MM.1S (cell line): ENCODE data around the gene MYO10.

Experiments
- DNase-seq: peaks from one replicate; pipeline ENCODE4 v3.0.0-alpha.2; 2015
- H2AFZ ChIP-seq: fragments of 300-600 bp; sonication (generic); 2 replicates; pipeline ENCODE4 v1.6.0; 2016; ENCODE audit warnings: antibody characterized with exemption, low read length
- H3F3A ChIP-seq: fragments of 300-600 bp; sonication (generic); 2 replicates; pipeline ENCODE4 v1.6.1; 2016; ENCODE audit warnings: mild to moderate bottlenecking, antibody characterized with exemption, low read length, moderate library complexity, mixed read lengths; ENCODE audit not compliant: insufficient read depth
- H3K27ac ChIP-seq: fragments of 300-600 bp; sonication (generic); 2 replicates; pipeline ENCODE4 v1.5.1; 2016; ENCODE audit warnings: mild to moderate bottlenecking, low read length
- H3K27me3 ChIP-seq: fragments of 300-600 bp; sonication (generic); replicated peaks from 2 replicates; pipeline ENCODE4 v1.6.0; 2016; ENCODE audit warnings: low read length; ENCODE audit not compliant: insufficient read depth
- H3K36me3 ChIP-seq: fragments of 300-600 bp; sonication (generic); replicated peaks from 2 replicates; pipeline ENCODE4 v1.6.1; 2016; ENCODE audit warnings: mild to moderate bottlenecking, low read length, mixed read lengths; ENCODE audit not compliant: insufficient read depth
- H3K4me1 ChIP-seq: fragments of 300-600 bp; sonication (generic); 2 replicates; pipeline ENCODE4 v1.6.1; 2016; ENCODE audit warnings: low read length, mixed read lengths
- H3K4me2 ChIP-seq: fragments of 300-600 bp; sonication (generic); 2 replicates; pipeline ENCODE4 v1.6.0; 2016; ENCODE audit warnings: low read depth, low read length
- H3K4me3 ChIP-seq: fragments of 300-600 bp; sonication (generic); 2 replicates; pipeline ENCODE4 v1.5.1; 2016; ENCODE audit warnings: low read length, mixed read lengths
- H3K79me2 ChIP-seq: fragments of 300-600 bp; sonication (generic); 2 replicates; pipeline ENCODE4 v1.6.1; 2016; ENCODE audit warnings: mixed run types, low read length, mixed read lengths
- H3K9ac ChIP-seq: fragments of 300-600 bp; sonication (generic); 2 replicates; pipeline ENCODE4 v1.6.1; 2016; ENCODE audit warnings: low read length, mixed read lengths
- H3K9me2 ChIP-seq: fragments of 300-600 bp; sonication (generic); replicated peaks from 2 replicates; pipeline ENCODE4 v1.6.1; 2016; ENCODE audit warnings: mild to moderate bottlenecking, low read length, mixed read lengths; ENCODE audit not compliant: insufficient read depth
- H3K9me3 ChIP-seq: fragments of 300-600 bp; sonication (generic); replicated peaks from 2 replicates; pipeline ENCODE4 v1.6.1; 2016; ENCODE audit warnings: mild to moderate bottlenecking, low read length, mixed read lengths; ENCODE audit not compliant: insufficient read depth
- H4K20me1 ChIP-seq: fragments of 300-600 bp; sonication (generic); 2 replicates; pipeline ENCODE4 v1.6.1; 2016; ENCODE audit warnings: mild to moderate bottlenecking, low read length, moderate library complexity, mixed read lengths; ENCODE audit not compliant: insufficient read depth
- CTCF ChIP-seq: fragments of 300-600 bp; sonication (generic); IDR thresholded peaks from 2 replicates; pipeline ENCODE4 v1.5.1; 2016; ENCODE audit warnings: antibody characterized with exemption, low read length, mixed read lengths
- EZH2 ChIP-seq: fragments of 300-600 bp; sonication (generic); optimal IDR thresholded peaks from 2 replicates; pipeline ENCODE3; 2017; ENCODE audit warnings: low read depth, mild to moderate bottlenecking, antibody characterized with exemption, low read length, mixed read lengths
- EZH2phosphoT487 ChIP-seq: fragments of 300-600 bp; sonication (generic); IDR thresholded peaks from 2 replicates; pipeline ENCODE4 v1.6.1; 2018; ENCODE audit warnings: antibody characterized with exemption, low read length

MYO10 gene

GRCh38 chr5:16929831-16930230, 6.3 kb downstream of the MYO10 start:
- no peaks in the 10 kb centered on the region for H3K9me2 ChIP-seq
- H2AFZ ChIP-seq = no peak overlapping the region
- H3K36me3 ChIP-seq = no peaks in the 10 kb centered on the region
- no peak overlapping the region for H3K27ac ChIP-seq
- no peak overlapping the region for H3K9ac ChIP-seq
- H3K9me3 ChIP-seq = no peaks in the 10 kb centered on the region
- no peak for DNase-seq
- no peak overlapping the region for H3K4me2 ChIP-seq
- H3K4me1 ChIP-seq = no peaks in the 10 kb centered on the region
- H3K27me3 ChIP-seq = no peaks in the 10 kb centered on the region
- no peaks in the 10 kb centered on the region for H3F3A ChIP-seq
- no peaks in the 10 kb centered on the region for H4K20me1 ChIP-seq
- no peak for TF ChIP-seq EZH2
- no peak for TF ChIP-seq CTCF
- TF ChIP-seq EZH2phosphoT487 = no peak
- no peak overlapping the region for H3K4me3 ChIP-seq
- H3K79me2 ChIP-seq = no peaks in the 10 kb centered on the region

GRCh38 chr5:16929347-16929746, 6.7 kb downstream of the MYO10 start:
- no peak for DNase-seq
- Histone ChIP-seq H3K4me2 (no peak overlapping the region), H3K79me2 (no peaks in the 10 kb centered on the region), H3K9ac (no peak overlapping the region), H2AFZ (no peak overlapping the region), H3K36me3 (no peaks in the 10 kb centered on the region), H3F3A (no peaks in the 10 kb centered on the region), H3K9me3 (no peaks in the 10 kb centered on the region), H3K27me3 (no peaks in the 10 kb centered on the region), H3K4me1 (no peaks in the 10 kb centered on the region), H3K27ac (no peak overlapping the region), H4K20me1 (no peaks in the 10 kb centered on the region), H3K4me3 (no peak overlapping the region), H3K9me2 (no peaks in the 10 kb centered on the region)
- no peak for TF ChIP-seq CTCF
- TF ChIP-seq EZH2phosphoT487 = no peak
- TF ChIP-seq EZH2 = no peak

- H3F3A ChIP-seq = no peaks in the 10 kb centered on the region
- no peak overlapping the region for H3K4me3 ChIP-seq
- no peak overlapping the region for H3K27ac ChIP-seq
- no peaks in the 10 kb centered on the region for H3K9me3 ChIP-seq
- H3K4me1 ChIP-seq = no peaks in the 10 kb centered on the region
- no peak for DNase-seq
- no peaks in the 10 kb centered on the region for H3K27me3 ChIP-seq
- H2AFZ ChIP-seq = no peak overlapping the region
- H3K9me2 ChIP-seq = no peaks in the 10 kb centered on the region
- H4K20me1 ChIP-seq = no peaks in the 10 kb centered on the region
- H3K79me2 ChIP-seq = no peaks in the 10 kb centered on the region
- H3K9ac ChIP-seq = no peak overlapping the region
- H3K4me2 ChIP-seq = no peak overlapping the region
- TF ChIP-seq EZH2 = no peak
- no peak for TF ChIP-seq EZH2phosphoT487
- TF ChIP-seq CTCF = no peak
- H3K36me3 ChIP-seq = no peaks in the 10 kb centered on the region
These were observed 8.5 kb downstream of the MYO10 start for GRCh38 chr5:16927613-16928012.
